Endothelial cell of umbilical vein (primary cell): Measurements from ENCODE around the gene JUP. TPM values are rescaled to one million over a fixed set of nuclear protein-coding genes. Genes with fewer than 3 reads are reported as not detected.
A peak's percentile ranks its signal among the peaks of the same experiment; 100 is the strongest.

Experiments
- BruUV-seq: library from RNA; stranded (reverse); fragments of 400-500 nt; replicated peaks from 2 replicates; lab custom pipeline; 2021; lab: Mats Ljungman, UMichigan
- CTCF ChIA-PET: fragments of 300-600, 350-600 bp; sonication (Branson Sonifier 250); formaldehyde crosslinking; loops from one replicate; lab custom pipeline; 2021; ENCODE audit warnings: antibody characterized with exemption, inconsistent platforms; lab: Charles Lee
- POLR2A ChIA-PET: fragments of 300-600, 350-600 bp; sonication (Branson Sonifier 250); formaldehyde crosslinking; loops from one replicate; lab custom pipeline; 2021; ENCODE audit warnings: antibody characterized with exemption, inconsistent platforms; lab: Charles Lee
- DNase-seq: peaks from one replicate; pipeline ENCODE4 v3.0.0-alpha.2; 2011; ENCODE audit warnings: low read depth, low spot score
- FAIRE-seq: peaks from 2 replicates; lab custom pipeline; 2011; peaks lifted over from hg19 to GRCh38; lab: Jason Lieb, UNC
- H2AFZ ChIP-seq: 2 replicates; pipeline ENCODE4 v1.6.0; 2012; ENCODE audit warnings: low read depth, low read length, control low read depth, inconsistent platforms
- H3K27ac ChIP-seq: 2 replicates; pipeline ENCODE4 v1.5.1; 2011; ENCODE audit warnings: low read depth, mild to moderate bottlenecking, control low read depth, low read length, moderate library complexity; ENCODE audit not compliant: insufficient read depth
- H3K27me3 ChIP-seq, 2 experiments: 2 replicates each; pipeline versions ENCODE4 v1.6.0 to v1.6.1; 2011; ENCODE audit warnings: low read length in 2 of 2, mixed read lengths in 1 of 2; ENCODE audit not compliant: control insufficient read depth in 2 of 2, insufficient read depth in 2 of 2
- H3K36me3 ChIP-seq, 2 experiments: 2 replicates in 1 of 2; 3 replicates in 1 of 2; pipeline ENCODE4 v1.5.1; 2011; ENCODE audit warnings: low read length in 2 of 2, mild to moderate bottlenecking in 1 of 2, moderate library complexity in 1 of 2; ENCODE audit not compliant: control insufficient read depth in 2 of 2, insufficient read depth in 2 of 2; ENCODE audit errors: extremely low read depth in 1 of 2
- H3K4me1 ChIP-seq: 3 replicates; pipeline ENCODE4 v1.5.1; 2011; ENCODE audit warnings: mild to moderate bottlenecking, low read length; ENCODE audit not compliant: control insufficient read depth, insufficient read depth; ENCODE audit errors: extremely low read depth
- H3K4me2 ChIP-seq: 2 replicates; pipeline ENCODE4 v1.6.1; 2011; ENCODE audit warnings: low read length, control low read depth, mixed read lengths; ENCODE audit not compliant: insufficient read depth
- H3K4me3 ChIP-seq, 3 experiments: fragments of 200-600 bp in 1 of 3; sonication (generic), shearing (Covaris generic) in 1 of 3; replicated peaks in 1 of 3; 2 replicates each; pipeline ENCODE4 v1.5.1; 2011 to 2016; ENCODE audit warnings: control low read depth in 3 of 3, low read length in 3 of 3, mild to moderate bottlenecking in 2 of 3, inconsistent platforms in 1 of 3, low read depth in 1 of 3, moderate library complexity in 1 of 3; ENCODE audit not compliant: insufficient read depth in 1 of 3
- H3K79me2 ChIP-seq: 2 replicates; pipeline ENCODE4 v1.6.0; 2012; ENCODE audit warnings: low read length, inconsistent platforms; ENCODE audit not compliant: control insufficient read depth, insufficient read depth
- H3K9ac ChIP-seq: replicated peaks from 2 replicates; pipeline ENCODE3; 2011; ENCODE audit warnings: low read length, control low read depth; ENCODE audit not compliant: insufficient read depth; ENCODE audit errors: extremely low read depth
- H3K9me1 ChIP-seq: replicated peaks from 3 replicates; pipeline ENCODE4 v1.6.0; 2011; ENCODE audit warnings: mild to moderate bottlenecking, low read length; ENCODE audit not compliant: control insufficient read depth, insufficient read depth; ENCODE audit errors: extremely low read depth
- H3K9me3 ChIP-seq: replicated peaks from 2 replicates; pipeline ENCODE4 v1.5.1; 2012; ENCODE audit warnings: low read length, inconsistent platforms; ENCODE audit not compliant: control insufficient read depth, insufficient read depth
- H4K20me1 ChIP-seq: replicated peaks from 2 replicates; pipeline ENCODE3; 2011; ENCODE audit warnings: mild to moderate bottlenecking, low read length; ENCODE audit not compliant: control insufficient read depth, insufficient read depth; ENCODE audit errors: extremely low read depth
- EZH2 ChIP-seq: IDR thresholded peaks from 2 replicates; pipeline ENCODE4 v1.6.1; 2012; ENCODE audit warnings: borderline replicate concordance, low read depth, mild to moderate bottlenecking, moderate library complexity, low read length, inconsistent platforms; ENCODE audit not compliant: severe bottlenecking
- FOS ChIP-seq: IDR thresholded peaks from 2 replicates; pipeline ENCODE4 v1.6.1; 2011; ENCODE audit warnings: mild to moderate bottlenecking, low read length, moderate library complexity, borderline replicate concordance; ENCODE audit not compliant: insufficient read depth
- GATA2 ChIP-seq: IDR thresholded peaks from 2 replicates; pipeline ENCODE4 v1.7.0; 2011; ENCODE audit warnings: low read depth, mild to moderate bottlenecking, moderate library complexity, mixed read lengths, low read length; ENCODE audit not compliant: insufficient read length, insufficient read depth
- JUN ChIP-seq: IDR thresholded peaks from 2 replicates; pipeline ENCODE4 v1.6.1; 2011; ENCODE audit warnings: borderline replicate concordance, low read depth; ENCODE audit not compliant: insufficient read length, insufficient read depth
- MYC ChIP-seq: IDR thresholded peaks from one replicate; pipeline ENCODE4 v1.6.1; 2011; ENCODE audit warnings: mild to moderate bottlenecking, low read depth, low read length
- POLR2A ChIP-seq: IDR thresholded peaks from 2 replicates; pipeline ENCODE4 v1.6.1; 2012; ENCODE audit warnings: low read depth, mild to moderate bottlenecking, control low read depth, low read length
- dilution Hi-C: fragments of 300-500 bp; cut with MboI; formaldehyde crosslinking; loops from one replicate; pipeline ENCODE4 v1.15.0; 2019; ENCODE audit warnings: low sequenced_read_pairs; ENCODE audit not compliant: extremely low pct_ligation_motif_present
- intact Hi-C: fragments of 100-400 bp; cut with micrococcal nuclease; formaldehyde crosslinking; loops from one replicate; pipeline ENCODE4 v1.10.0; 2022
- polyA plus RNA-seq, 4 experiments: library from polyadenylated mRNA; depleted of rRNA in 3 of 4; stranded (reverse) in 3 of 4; unstranded in 1 of 4; fragments of >200 nt; gene quantifications; 2 replicates each; pipeline versions ENCODE4 v1.2.1 to v1.2.3, GENCODE V29; 2011 to 2012; ENCODE audit warnings: missing spikeins in 1 of 4
- total RNA-seq: library from RNA; stranded (reverse); gene quantifications from 2 replicates; pipeline ENCODE4 v1.2.3, GENCODE V29; 2021
- TF ChIP-seq, protein P1 (sequence below): IDR thresholded peaks from 2 replicates; pipeline ENCODE4 v1.6.1; 2011; ENCODE audit not compliant: insufficient read depth, insufficient read length
- TF ChIP-seq, protein P2 (sequence below), 2 donors: IDR thresholded peaks; 1 replicate in 1 of 2; 2 replicates in 1 of 2; pipeline ENCODE4 v1.5.1; 2011; ENCODE audit warnings: low read length in 2 of 2, mild to moderate bottlenecking in 2 of 2, moderate library complexity in 2 of 2, control low read depth in 1 of 2, inconsistent platforms in 1 of 2, low read depth in 1 of 2; ENCODE audit not compliant: insufficient read depth in 1 of 2; ENCODE audit errors: extremely low read depth in 1 of 2

Gene JUP
- total and polyA plus RNA-seq, 2 donors (not counting 3 experiments of a cell fraction or from before 2014, with no cell fraction given): 98.0 to 171 TPM

DNA sequence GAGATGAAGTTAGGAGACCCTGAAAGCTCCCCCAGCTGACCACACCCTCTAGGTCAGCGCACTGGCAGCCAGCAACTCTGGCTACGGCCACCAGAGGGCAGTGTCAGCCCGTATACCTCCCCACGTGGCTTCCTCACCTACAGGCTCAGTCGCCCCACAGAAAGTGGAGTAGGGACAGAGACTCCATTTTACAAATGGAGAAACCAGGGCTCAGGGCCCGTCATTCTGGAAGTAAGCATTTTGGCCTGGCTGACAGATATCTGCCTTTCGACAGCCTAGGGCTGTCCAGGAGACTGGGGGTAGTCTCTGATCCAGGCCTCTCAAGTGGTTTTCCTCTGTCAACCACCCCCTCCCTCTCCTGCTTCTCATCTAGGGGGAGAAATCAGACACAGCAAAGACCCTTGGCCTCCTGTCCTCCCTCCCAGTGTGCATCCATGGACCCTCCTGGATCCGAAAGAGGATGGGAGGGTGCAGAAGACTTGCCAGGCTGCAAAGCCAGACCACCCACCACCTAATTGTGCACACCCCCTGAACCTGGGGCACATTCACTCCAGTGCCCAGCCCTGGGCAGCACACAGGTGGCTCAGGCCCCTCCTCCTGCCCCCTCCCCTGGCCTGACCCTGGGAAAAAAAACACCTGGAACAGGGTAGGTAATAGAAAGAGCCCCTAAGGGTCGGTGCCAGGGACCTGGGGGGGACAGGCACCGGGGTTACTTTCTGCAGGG lies 48.3 kb downstream of the JUP start:
- BruUV-seq: no TSS peak
- dilution Hi-C loops: no loop called here

More for the DNA sequence above, 48.3 kb downstream of the JUP start:
- no peak overlapping the region for H3K4me3 ChIP-seq
- H3K4me2 ChIP-seq: no peak overlapping the region
- no peaks in the 10 kb centered on the region for H3K9me1 ChIP-seq
- ChIA-PET POLR2A (no interaction called here), CTCF (interaction anchor here (0.5 to 4.6 kb wide), 19 partner anchors 9 to 161 kb away, joined by 3 to 50 read pairs (median 3); partner anchors contain the start of genes FKBP10, JUP, KLHL11 and P3H4)
- no peaks in the 10 kb centered on the region for H3K79me2 ChIP-seq
- H3K4me1 ChIP-seq: peaks cover 2% of the 10 kb centered on the region
- FAIRE-seq (peak; percentile 92), DNase-seq (peak; percentile 81)
- no peaks in the 10 kb centered on the region for H3K9me3 ChIP-seq
- peak overlapping the region; percentile 78 for H2AFZ ChIP-seq
- TF ChIP-seq, protein P1, sequence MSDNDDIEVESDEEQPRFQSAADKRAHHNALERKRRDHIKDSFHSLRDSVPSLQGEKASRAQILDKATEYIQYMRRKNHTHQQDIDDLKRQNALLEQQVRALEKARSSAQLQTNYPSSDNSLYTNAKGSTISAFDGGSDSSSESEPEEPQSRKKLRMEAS: peak; percentile 79
- TF ChIP-seq EZH2 (no peak), POLR2A (no peak), MYC (peak; percentile 95), GATA2 (no peak), FOS (no peak), JUN (no peak)
- TF ChIP-seq, protein P2, sequence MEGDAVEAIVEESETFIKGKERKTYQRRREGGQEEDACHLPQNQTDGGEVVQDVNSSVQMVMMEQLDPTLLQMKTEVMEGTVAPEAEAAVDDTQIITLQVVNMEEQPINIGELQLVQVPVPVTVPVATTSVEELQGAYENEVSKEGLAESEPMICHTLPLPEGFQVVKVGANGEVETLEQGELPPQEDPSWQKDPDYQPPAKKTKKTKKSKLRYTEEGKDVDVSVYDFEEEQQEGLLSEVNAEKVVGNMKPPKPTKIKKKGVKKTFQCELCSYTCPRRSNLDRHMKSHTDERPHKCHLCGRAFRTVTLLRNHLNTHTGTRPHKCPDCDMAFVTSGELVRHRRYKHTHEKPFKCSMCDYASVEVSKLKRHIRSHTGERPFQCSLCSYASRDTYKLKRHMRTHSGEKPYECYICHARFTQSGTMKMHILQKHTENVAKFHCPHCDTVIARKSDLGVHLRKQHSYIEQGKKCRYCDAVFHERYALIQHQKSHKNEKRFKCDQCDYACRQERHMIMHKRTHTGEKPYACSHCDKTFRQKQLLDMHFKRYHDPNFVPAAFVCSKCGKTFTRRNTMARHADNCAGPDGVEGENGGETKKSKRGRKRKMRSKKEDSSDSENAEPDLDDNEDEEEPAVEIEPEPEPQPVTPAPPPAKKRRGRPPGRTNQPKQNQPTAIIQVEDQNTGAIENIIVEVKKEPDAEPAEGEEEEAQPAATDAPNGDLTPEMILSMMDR (IDR thresholded peaks at IDR 0.05; ENCODE audit: extremely low read depth in 1 of 2, insufficient read depth in 1 of 2, low read depth in 1 of 2, low read length in 2 of 2): peak; percentile 95 to 96
- H3K9ac ChIP-seq: no peak overlapping the region
- H3K27ac ChIP-seq: no peak overlapping the region
- H3K36me3 ChIP-seq: no peaks in the 10 kb centered on the region
- no peaks in the 10 kb centered on the region for H4K20me1 ChIP-seq
- H3K27me3 ChIP-seq: peaks cover 27% of the 10 kb centered on the region in 2 experiments
- intact Hi-C loops: loop anchor here (1.0 to 5.0 kb wide), 7 partner anchors 35 to 221 kb away; partner anchors contain the start of gene KLHL11
